Activated CD4-positive, alpha-beta T cell treated with anti-CD3 and anti-CD28 coated beads, Interleukin-2, amount 10 ng/mL, durations not matched to agents 7 days and 5 days (primary cell): ENCODE measurements around the gene GIMAP8. TPM values are rescaled to one million over a fixed set of nuclear protein-coding genes. Genes with fewer than 3 reads are reported as not detected.

Experiments used
- total RNA-seq, 2 experiments: library from RNA; stranded (reverse); gene quantifications; one replicate each; pipeline ENCODE4 v1.2.3, GENCODE V29; 2021

GIMAP8 gene
- total RNA-seq, 2 experiments from 2014 or later: 35.9 to 36.3 TPM

Other genes starting within 250 kb of the GIMAP8 start
- 10 to 100 TPM; 12.8 to 14.9 TPM for gene LRRC61, start 127.3 kb upstream of the GIMAP8 start, total RNA-seq
- 1 to 10 TPM; 5.0 to 6.1 TPM for gene ACTR3C, start 127.1 kb upstream of the GIMAP8 start, total RNA-seq
- gene RARRES2, start 109.0 kb upstream of the GIMAP8 start, total RNA-seq: not detected
- gene REPIN1, start 81.8 kb upstream of the GIMAP8 start, total RNA-seq: 10 to 100 TPM; 45.1 to 54.6 TPM
- 1 to 10 TPM; 4.2 to 4.4 TPM for gene ZNF775, start 71.3 kb upstream of the GIMAP8 start, total RNA-seq
- gene GIMAP7, start 64.2 kb downstream of the GIMAP8 start, total RNA-seq: 100 to 1,000 TPM; 239 to 244 TPM
- 100 to 1,000 TPM; 311 to 335 TPM for gene GIMAP4, start 116.8 kb downstream of the GIMAP8 start, total RNA-seq
- 100 to 1,000 TPM; 105 to 109 TPM for gene GIMAP6, start 181.8 kb downstream of the GIMAP8 start, total RNA-seq
- gene GIMAP2, start 235.1 kb downstream of the GIMAP8 start, total RNA-seq: 100 to 1,000 TPM in 1 of 2 experiments, 10 to 100 TPM in 1; 97.7 to 102 TPM